SH-SY5Y (cell line): Measurements from ENCODE around the gene NPIPB6.

Experiments
- GATA2 ChIP-seq: IDR thresholded peaks from 2 replicates; pipeline ENCODE4 v1.6.1; 2011; ENCODE audit warnings: mild to moderate bottlenecking, low read depth, low read length
- GATA3 ChIP-seq: IDR thresholded peaks from 2 replicates; pipeline ENCODE4 v1.6.1; 2011; ENCODE audit warnings: low read depth, mild to moderate bottlenecking, low read length, moderate library complexity

DNA sequence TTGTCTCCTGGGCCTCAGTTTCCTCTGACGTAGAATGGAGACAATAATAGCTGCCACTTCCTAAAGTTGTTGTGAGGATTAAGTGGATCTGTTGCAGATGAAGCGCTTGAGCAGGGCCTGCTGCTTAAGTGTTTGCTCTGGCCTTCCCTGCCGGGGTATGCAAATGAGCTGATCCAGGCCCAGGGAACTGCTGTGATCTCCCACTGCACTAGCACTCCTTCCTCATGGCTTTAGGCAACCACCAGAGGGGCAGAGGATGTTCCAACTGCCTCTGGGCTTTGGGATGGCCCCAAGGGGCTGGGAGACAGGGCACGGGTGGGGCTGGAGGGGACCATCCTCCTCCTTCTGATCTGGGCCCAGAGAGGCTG is 64.8 kb downstream of the NPIPB6 start:
- TF ChIP-seq GATA2 (no peak), GATA3 (no peak)
